ENCODE data around the gene UGT8.
"Not testable (repeated sequence)": the region's sequence is repeated elsewhere in the genome, so short reads cannot be mapped to it uniquely, and the experiment has no call there.

Gene UGT8

DNA sequence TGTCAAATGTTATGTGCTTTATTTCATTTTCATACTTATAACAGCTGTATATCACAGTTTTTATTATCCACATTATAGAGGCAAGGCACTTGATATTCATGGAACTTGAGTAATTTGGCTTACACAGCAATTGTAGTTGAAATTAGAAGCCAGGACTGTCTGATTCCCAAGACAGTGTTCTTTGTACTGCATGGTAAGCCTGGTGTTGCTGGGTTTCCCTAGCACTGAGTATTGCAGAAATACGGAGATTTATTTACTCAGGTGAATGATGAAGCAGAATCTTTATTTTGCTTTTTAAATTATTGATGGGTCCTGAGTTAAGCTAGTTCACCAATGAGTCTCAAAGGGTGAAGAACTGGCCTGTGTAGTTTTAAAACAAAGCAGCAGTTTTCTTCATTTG, 70.0 kb downstream of the UGT8 start:
- H3K9me3 ChIP-seq (ENCODE audit: control insufficient read depth, insufficient read depth, low read depth, low read length): no peaks in the 10 kb centered on the region
- ChIA-PET CTCF (no interaction called here), POLR2A (no interaction called here)
- peaks cover 0 to 12% of the 10 kb centered on the region in 2 experiments; a peak in 1 of 3 replicates for H3K36me3 ChIP-seq (ENCODE audit: control insufficient read depth in 2 of 2, insufficient read depth in 1 of 2, low read length in 2 of 2)
- H3K4me1 ChIP-seq (ENCODE audit: control insufficient read depth, insufficient read depth, low read length): no peaks in the 10 kb centered on the region
- no peak overlapping the region for H3K27ac ChIP-seq (ENCODE audit: extremely low read depth, low read depth, low read length)
- no peak overlapping the region for H3K4me3 ChIP-seq (ENCODE audit: low read depth, low read length)
- TF ChIP-seq ZNF362 (tag by site-specific recombination; IDR thresholded peaks at IDR 0.05) (no peak), ZNF548 (tag by site-specific recombination; IDR thresholded peaks at IDR 0.05) (no peak), ZNF132 (tag by site-specific recombination; IDR thresholded peaks at IDR 0.05; ENCODE audit: borderline replicate concordance) (no peak), ZNF394 (tag by site-specific recombination; IDR thresholded peaks at IDR 0.05; ENCODE audit: borderline replicate concordance) (no peak), ZNF48 (tag by site-specific recombination; IDR thresholded peaks at IDR 0.05) (no peak), ZNF514 (tag by site-specific recombination; IDR thresholded peaks at IDR 0.05) (no peak), ZNF274 (IDR thresholded peaks at IDR 0.05; ENCODE audit: low read length) (no peak), ZNF274 (tag by site-specific recombination; IDR thresholded peaks at IDR 0.05; ENCODE audit: borderline replicate concordance) (no peak), ZNF658 (tag by site-specific recombination; IDR thresholded peaks at IDR 0.05) (no peak), ZNF777 (tag by site-specific recombination; IDR thresholded peaks at IDR 0.05; ENCODE audit: borderline replicate concordance) (no peak), WT1 (tag by site-specific recombination; IDR thresholded peaks at IDR 0.05) (no peak), ZNF354C (tag by site-specific recombination; IDR thresholded peaks at IDR 0.05; ENCODE audit: borderline replicate concordance, low read depth) (no peak)
- TF ChIP-seq, protein P1, sequence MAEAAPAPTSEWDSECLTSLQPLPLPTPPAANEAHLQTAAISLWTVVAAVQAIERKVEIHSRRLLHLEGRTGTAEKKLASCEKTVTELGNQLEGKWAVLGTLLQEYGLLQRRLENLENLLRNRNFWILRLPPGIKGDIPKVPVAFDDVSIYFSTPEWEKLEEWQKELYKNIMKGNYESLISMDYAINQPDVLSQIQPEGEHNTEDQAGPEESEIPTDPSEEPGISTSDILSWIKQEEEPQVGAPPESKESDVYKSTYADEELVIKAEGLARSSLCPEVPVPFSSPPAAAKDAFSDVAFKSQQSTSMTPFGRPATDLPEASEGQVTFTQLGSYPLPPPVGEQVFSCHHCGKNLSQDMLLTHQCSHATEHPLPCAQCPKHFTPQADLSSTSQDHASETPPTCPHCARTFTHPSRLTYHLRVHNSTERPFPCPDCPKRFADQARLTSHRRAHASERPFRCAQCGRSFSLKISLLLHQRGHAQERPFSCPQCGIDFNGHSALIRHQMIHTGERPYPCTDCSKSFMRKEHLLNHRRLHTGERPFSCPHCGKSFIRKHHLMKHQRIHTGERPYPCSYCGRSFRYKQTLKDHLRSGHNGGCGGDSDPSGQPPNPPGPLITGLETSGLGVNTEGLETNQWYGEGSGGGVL (tag by site-specific recombination; IDR thresholded peaks at IDR 0.05): no peak
- TF ChIP-seq, protein P2, sequence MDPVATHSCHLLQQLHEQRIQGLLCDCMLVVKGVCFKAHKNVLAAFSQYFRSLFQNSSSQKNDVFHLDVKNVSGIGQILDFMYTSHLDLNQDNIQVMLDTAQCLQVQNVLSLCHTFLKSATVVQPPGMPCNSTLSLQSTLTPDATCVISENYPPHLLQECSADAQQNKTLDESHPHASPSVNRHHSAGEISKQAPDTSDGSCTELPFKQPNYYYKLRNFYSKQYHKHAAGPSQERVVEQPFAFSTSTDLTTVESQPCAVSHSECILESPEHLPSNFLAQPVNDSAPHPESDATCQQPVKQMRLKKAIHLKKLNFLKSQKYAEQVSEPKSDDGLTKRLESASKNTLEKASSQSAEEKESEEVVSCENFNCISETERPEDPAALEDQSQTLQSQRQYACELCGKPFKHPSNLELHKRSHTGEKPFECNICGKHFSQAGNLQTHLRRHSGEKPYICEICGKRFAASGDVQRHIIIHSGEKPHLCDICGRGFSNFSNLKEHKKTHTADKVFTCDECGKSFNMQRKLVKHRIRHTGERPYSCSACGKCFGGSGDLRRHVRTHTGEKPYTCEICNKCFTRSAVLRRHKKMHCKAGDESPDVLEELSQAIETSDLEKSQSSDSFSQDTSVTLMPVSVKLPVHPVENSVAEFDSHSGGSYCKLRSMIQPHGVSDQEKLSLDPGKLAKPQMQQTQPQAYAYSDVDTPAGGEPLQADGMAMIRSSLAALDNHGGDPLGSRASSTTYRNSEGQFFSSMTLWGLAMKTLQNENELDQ (tag by site-specific recombination; IDR thresholded peaks at IDR 0.05; ENCODE audit: low read depth): no peak
- TF ChIP-seq, protein P3, sequence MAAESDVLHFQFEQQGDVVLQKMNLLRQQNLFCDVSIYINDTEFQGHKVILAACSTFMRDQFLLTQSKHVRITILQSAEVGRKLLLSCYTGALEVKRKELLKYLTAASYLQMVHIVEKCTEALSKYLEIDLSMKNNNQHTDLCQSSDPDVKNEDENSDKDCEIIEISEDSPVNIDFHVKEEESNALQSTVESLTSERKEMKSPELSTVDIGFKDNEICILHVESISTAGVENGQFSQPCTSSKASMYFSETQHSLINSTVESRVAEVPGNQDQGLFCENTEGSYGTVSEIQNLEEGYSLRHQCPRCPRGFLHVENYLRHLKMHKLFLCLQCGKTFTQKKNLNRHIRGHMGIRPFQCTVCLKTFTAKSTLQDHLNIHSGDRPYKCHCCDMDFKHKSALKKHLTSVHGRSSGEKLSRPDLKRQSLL (tag by site-specific recombination; IDR thresholded peaks at IDR 0.05): no peak
- TF ChIP-seq, protein P4, sequence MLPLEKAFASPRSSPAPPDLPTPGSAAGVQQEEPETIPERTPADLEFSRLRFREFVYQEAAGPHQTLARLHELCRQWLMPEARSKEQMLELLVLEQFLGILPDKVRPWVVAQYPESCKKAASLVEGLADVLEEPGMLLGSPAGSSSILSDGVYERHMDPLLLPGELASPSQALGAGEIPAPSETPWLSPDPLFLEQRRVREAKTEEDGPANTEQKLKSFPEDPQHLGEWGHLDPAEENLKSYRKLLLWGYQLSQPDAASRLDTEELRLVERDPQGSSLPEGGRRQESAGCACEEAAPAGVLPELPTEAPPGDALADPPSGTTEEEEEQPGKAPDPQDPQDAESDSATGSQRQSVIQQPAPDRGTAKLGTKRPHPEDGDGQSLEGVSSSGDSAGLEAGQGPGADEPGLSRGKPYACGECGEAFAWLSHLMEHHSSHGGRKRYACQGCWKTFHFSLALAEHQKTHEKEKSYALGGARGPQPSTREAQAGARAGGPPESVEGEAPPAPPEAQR (tag by site-specific recombination; IDR thresholded peaks at IDR 0.05): no peak

DNA sequence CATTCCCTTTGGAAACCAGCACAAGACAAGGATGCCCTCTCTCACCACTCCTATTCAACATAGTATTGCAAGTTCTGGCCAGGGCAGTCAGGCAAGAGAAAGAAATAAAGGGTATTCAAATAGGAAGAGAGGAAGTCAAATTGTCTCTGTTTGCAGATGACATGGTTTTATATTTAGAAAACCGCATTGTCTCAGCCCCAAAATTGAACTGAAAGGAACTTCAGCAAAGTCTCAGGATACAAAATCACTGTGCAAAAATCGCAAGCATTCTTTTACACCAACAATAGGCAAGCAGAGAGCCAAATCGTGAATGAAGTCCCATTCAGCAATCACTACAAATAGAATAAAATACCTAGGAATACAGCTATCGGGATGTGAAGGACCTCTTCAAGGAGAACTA, 72.1 kb downstream of the UGT8 start:
- H3K4me1 ChIP-seq (ENCODE audit: control insufficient read depth, insufficient read depth, low read length); H3K27ac ChIP-seq (ENCODE audit: extremely low read depth, low read depth, low read length); H3K4me3 ChIP-seq (ENCODE audit: low read depth, low read length); H3K9me3 ChIP-seq (ENCODE audit: control insufficient read depth, insufficient read depth, low read depth, low read length); POLR2A ChIA-PET; CTCF ChIA-PET: not testable (repeated sequence)
- H3K36me3 ChIP-seq (ENCODE audit: control insufficient read depth in 2 of 2, insufficient read depth in 1 of 2, low read length in 2 of 2): peaks cover 0 to 12% of the 10 kb centered on the region in 2 experiments; a peak in 1 of 3 replicates

Data from HEK293 (cell line).